GM19238 (cell line): ENCODE measurements around the gene PRR12.

Experiments used
- DNase-seq: peaks from one replicate; pipeline ENCODE4 v3.0.0; 2011; ENCODE audit warnings: low spot score; ENCODE audit not compliant: insufficient read length

Gene PRR12

GRCh38 chr19:49645995-49646394, 55.0 kb downstream of the PRR12 start:
- no peak for DNase-seq

GRCh38 chr19:49646586-49646985, 55.6 kb downstream of the PRR12 start:
- DNase-seq: no peak

DNA sequence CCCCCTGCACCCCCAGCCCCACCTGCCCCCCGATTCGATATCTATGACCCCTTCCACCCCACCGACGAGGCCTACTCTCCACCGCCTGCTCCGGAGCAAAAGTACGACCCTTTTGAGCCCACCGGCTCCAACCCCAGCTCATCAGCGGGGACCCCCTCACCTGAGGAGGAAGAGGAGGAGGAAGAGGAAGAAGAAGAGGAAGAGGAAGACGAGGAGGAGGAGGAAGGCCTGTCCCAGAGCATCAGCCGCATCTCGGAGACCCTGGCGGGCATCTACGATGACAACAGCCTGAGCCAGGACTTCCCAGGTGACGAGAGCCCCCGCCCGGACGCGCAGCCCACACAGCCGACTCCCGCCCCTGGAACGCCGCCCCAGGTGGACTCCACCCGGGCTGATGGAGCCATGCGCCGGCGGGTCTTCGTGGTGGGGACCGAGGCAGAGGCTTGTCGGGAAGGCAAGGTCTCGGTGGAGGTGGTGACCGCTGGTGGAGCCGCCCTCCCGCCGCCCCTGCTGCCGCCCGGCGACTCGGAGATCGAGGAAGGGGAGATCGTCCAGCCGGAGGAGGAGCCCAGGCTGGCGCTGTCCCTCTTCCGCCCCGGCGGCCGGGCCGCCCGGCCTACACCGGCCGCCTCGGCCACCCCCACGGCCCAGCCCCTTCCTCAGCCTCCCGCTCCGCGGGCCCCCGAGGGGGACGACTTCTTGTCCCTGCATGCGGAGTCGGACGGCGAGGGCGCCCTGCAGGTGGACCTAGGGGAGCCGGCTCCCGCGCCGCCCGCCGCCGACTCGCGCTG, 60.2 kb downstream of the PRR12 start:
- DNase-seq: no peak

- DNase-seq: no peak
Observed at GRCh38 chr19:49651820-49652550, 61.0 kb downstream of the PRR12 start.

GRCh38 chr19:49652551-49653465, 61.8 kb downstream of the PRR12 start:
- no peak for DNase-seq

- DNase-seq: no peak
Observed at GRCh38 chr19:49653466-49653806, 62.5 kb downstream of the PRR12 start.

DNA sequence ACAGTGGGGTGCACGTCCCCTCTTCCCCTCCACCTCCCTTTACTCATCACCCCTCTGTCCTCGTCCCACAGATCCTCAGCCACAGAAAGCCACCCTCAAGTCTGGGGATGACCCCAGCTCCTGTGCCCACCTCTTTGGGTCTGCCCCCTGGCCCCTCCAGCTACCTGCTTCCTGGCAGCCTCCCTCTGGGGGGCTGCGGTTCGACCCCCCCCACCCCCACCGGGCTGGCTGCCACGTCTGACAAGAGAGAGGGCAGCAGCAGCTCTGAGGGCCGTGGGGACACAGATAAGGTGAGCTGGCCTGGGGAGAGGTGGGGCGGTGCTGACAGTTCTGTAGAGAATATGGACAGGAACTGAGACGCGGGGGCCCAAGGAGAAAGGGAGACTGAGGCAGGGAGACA, 63.6 kb downstream of the PRR12 start:
- no peak for DNase-seq

- DNase-seq: no peak
Observed at GRCh38 chr19:49655570-49656455, 64.8 kb downstream of the PRR12 start.

DNA sequence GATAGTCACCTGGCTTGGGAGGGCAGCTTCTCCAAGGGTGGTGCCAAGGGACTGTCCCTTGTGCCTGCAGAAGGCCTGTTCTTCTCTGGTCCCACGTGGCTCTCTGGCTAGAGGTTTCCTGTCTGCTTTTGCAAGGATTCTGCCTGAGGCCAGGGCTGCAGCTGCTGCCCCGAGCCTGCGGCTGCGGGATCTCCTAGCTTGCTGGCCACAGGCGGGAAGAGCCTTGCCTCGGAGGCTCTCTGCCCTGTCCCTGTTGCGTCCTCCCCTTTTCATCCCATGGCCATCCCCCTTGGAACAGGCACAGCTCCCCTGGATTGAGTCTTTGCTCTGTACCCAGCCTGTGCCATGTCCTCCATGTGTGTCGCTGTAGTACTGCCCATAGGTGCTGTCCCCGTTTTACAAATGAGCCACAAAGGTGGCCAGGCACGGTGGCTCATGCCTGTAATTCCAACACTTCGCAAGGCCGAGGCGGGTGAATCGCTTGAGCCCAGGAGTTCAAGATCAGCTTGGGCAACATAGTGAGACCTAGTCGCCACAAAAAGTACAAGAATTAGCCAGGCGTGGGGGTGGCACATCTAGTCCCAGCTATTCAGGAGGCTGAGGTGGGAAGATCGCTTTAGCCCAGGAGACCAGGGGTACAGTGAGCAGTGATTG, 65.6 kb downstream of the PRR12 start:
- DNase-seq: no peak

DNA sequence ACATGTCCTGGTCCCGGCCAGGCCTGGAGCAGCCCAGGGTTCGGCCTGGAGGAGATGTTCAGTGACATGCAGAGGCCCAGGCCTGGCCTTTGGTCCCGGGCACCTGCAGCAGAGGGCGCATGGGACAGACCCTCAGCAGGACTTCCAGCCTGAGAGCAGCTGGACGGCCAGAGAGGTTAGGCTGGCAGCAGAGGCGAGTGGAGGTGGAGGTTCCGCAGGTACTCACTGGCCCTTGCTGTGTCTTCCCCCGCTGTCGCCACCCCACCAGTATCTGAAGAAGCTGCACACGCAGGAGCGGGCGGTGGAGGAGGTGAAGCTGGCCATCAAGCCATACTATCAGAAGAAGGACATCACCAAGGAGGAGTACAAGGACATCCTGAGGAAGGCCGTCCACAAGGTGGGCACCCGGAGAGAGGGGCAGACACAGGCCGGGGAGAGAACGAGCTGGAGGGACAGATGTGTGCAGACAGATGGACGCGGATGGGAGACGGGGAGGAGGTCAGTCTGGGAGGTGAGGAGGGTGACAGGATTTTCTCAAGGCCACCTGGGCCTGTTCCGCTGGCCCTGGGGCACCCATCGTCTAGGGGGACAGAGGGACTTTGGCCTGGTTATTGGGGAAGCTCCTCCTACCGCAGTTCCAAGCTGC, 66.6 kb downstream of the PRR12 start:
- no peak for DNase-seq

DNA sequence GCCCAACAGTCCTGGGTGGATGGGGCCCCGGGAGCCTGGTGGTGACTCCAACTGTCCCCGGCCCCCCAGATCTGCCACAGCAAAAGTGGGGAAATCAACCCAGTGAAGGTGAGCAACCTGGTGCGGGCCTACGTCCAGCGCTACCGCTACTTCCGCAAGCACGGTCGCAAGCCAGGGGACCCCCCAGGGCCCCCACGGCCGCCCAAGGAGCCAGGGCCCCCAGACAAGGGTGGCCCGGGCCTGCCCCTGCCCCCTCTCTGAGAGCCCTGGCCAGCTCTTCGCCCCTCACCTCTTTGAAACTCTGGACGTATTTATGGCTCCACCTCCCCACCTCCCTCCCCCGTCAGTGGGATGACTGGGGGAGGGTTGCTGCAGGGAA, 67.1 kb downstream of the PRR12 start:
- no peak for DNase-seq

- no peak for DNase-seq
Observed at GRCh38 chr19:49658566-49659442, 67.8 kb downstream of the PRR12 start.

DNA sequence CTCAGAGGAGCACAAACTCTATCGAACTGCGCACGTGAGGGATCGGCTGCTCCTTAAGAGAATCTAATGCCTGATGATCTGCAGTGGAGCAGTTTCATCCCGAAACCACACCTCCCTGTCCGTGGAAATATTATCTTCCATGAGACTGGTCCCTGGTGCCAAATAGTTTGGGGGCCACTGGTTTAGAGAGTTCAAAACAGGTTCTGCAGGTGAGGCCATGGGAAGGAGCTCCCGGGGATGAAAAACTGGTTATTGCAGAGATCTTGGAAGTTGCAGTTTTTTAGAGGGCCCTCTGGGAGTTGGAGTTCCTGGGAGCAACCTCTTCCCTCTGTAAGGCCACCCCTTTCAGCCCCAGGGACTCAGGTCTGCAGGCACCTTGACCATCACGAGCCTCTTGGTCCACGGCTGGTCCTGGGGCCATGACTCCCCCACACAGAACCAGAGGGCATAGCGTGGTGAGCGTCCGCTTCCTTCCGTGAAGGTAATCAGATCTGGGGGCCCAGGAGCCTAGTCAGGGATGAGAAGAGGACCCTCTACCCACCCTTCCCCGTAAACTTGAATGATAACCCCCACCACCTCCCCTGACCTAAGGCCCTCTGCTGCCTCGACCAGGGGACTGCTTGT, 69.5 kb downstream of the PRR12 start:
- no peak for DNase-seq

GRCh38 chr19:49662011-49662410, 71.0 kb downstream of the PRR12 start:
- no peak for DNase-seq

- DNase-seq: no peak
Observed at GRCh38 chr19:49663224-49663623, 72.2 kb downstream of the PRR12 start.

GRCh38 chr19:49664171-49665035, 73.4 kb downstream of the PRR12 start:
- peak; percentile 90 for DNase-seq

DNA sequence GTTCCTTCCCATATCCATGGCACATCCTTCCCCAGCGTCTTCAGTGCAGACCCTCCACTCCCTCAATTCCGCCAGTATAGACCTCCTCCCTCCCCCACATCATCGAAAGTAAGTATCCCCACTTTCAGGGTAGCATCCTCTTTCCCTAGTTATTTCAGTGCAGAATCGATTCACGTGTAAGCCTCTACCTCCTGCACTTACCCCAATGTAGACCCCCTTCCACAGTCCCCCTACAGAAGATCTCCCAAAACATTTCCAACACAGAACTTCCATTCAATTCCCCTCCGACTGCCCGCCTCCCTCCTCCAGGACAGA, 74.0 kb downstream of the PRR12 start:
- no peak for DNase-seq
